HEK293T (cell line): ENCODE measurements around the gene ESRRG.

ENCODE experiments used
- BHLHE40 ChIP-seq: fragments of 450-650 bp; IDR thresholded peaks from 2 replicates; pipeline ENCODE4 v1.6.1; 2016; ENCODE audit warnings: mild to moderate bottlenecking, moderate library complexity, borderline replicate concordance
- ELF4 ChIP-seq: fragments of 450-650 bp; IDR thresholded peaks from 2 replicates; pipeline ENCODE4 v1.6.1; 2017; ENCODE audit warnings: antibody characterized with exemption
- FOXA1 ChIP-seq: fragments of 450-650 bp; IDR thresholded peaks from 2 replicates; pipeline ENCODE4 v1.6.1; 2016; ENCODE audit warnings: mild to moderate bottlenecking
- FOXK2 ChIP-seq: fragments of 450-650 bp; IDR thresholded peaks from 2 replicates; pipeline ENCODE4 v1.6.1; 2016; ENCODE audit warnings: mild to moderate bottlenecking
- FOXM1 ChIP-seq: fragments of 450-650 bp; IDR thresholded peaks from 2 replicates; pipeline ENCODE4 v1.6.1; 2017; ENCODE audit warnings: mild to moderate bottlenecking, borderline replicate concordance
- HDGF ChIP-seq: fragments of 450-650 bp; IDR thresholded peaks from 2 replicates; pipeline ENCODE4 v1.6.1; 2017; ENCODE audit warnings: antibody characterized with exemption, borderline replicate concordance
- LEF1 ChIP-seq: fragments of 450-650 bp; IDR thresholded peaks from 2 replicates; pipeline ENCODE4 v1.6.1; 2017; ENCODE audit warnings: mild to moderate bottlenecking, borderline replicate concordance
- SP1 ChIP-seq: fragments of 450-650 bp; IDR thresholded peaks from 2 replicates; pipeline ENCODE4 v1.6.1; 2017
- SUZ12 ChIP-seq: fragments of 450-650 bp; IDR thresholded peaks from 2 replicates; pipeline ENCODE4 v1.6.1; 2016; ENCODE audit warnings: mild to moderate bottlenecking
- TARDBP ChIP-seq: fragments of 450-650 bp; IDR thresholded peaks from 2 replicates; pipeline ENCODE4 v1.6.1; 2016
- ZNF384 ChIP-seq: fragments of 450-650 bp; IDR thresholded peaks from 2 replicates; pipeline ENCODE4 v1.6.1; 2016
- TF ChIP-seq, protein P1 (sequence below): fragments of 450-650 bp; IDR thresholded peaks from 2 replicates; pipeline ENCODE4 v1.6.1; 2016

DNA sequence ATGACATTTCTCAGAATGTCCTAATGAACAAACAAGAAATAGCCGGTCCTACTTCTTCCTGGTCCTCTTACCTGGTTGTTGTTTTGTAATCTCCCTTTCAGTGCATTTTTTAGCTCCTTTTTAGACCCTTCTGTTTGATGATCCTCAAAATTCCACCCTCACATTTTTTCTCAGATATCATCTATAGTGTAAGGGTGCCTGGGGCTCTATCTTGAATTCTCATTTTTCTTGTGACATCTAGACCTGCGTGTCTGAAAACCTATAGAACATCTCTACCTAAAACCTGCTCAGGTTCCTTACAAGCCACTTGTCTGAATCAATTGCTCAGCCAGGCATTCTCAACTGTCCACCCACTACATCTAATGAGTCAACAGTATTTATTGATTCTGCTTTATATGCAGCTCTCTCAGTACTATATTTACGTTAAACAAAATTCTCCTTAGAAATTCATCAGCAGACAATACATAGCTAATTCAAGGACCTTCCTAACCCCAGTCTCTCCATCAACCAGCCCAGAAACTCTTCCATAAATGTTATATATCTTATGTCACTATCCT lies 263.5 kb downstream of the ESRRG start:
- TF ChIP-seq ZNF384 (no peak), FOXA1 (no peak), FOXK2 (no peak), BHLHE40 (no peak), FOXM1 (no peak), HDGF (no peak), ELF4 (no peak), SUZ12 (no peak), SP1 (no peak), TARDBP (no peak), LEF1 (no peak)
- TF ChIP-seq, protein P1, sequence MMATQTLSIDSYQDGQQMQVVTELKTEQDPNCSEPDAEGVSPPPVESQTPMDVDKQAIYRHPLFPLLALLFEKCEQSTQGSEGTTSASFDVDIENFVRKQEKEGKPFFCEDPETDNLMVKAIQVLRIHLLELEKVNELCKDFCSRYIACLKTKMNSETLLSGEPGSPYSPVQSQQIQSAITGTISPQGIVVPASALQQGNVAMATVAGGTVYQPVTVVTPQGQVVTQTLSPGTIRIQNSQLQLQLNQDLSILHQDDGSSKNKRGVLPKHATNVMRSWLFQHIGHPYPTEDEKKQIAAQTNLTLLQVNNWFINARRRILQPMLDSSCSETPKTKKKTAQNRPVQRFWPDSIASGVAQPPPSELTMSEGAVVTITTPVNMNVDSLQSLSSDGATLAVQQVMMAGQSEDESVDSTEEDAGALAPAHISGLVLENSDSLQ, result no peak
